GM11168 (cell line): ENCODE results near the gene INTS11.

ENCODE experiments used
- in situ Hi-C: fragments of 300-500 bp; cut with MboI; formaldehyde crosslinking; loops from one replicate; pipeline ENCODE4 v1.12.0; 2022; ENCODE audit warnings: low sequenced_read_pairs; ENCODE audit not compliant: unreplicated experiment

Gene INTS11

DNA sequence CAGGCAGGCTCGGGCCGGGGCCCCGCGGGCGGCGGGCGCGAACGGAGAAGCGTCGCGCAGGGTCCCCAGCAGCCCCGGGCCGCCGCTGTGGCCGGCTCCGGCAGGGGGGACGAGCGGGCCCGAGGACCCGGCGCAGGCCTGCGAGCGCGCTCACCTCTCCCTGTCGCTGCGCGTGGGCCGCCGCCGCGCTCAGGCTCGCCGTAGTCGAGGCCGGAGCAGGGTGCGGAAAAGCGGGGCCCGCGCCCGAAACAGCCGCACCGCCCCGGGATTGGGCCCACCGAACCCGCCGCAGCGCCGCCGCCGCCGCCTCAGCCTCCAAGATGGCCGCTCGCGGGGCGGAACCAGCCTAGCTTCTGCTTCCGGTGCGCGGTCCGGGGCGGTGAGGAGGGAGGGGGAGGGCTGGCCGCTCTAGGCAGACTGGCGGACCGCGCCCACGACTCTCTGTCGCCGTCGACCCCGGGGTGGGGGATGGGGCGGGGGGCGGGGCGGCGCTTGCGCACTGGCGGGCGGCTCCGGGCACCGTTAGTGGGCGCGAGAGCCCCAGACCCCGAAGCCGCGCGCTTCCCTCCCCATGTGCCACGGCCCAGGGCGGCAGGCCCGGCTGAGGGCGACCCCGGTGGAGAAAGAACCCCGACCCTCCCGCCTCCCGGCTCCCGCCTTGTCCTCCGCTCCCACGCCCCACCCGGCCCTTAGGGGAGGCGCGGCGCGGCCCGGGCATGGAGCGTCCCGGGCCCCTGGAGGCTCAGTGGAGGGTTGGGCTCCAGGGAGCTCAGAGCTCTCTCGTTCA is 50.8 kb downstream of the INTS11 start, which contains the start of gene UBE2J2:
Gene UBE2J2, minus strand, starts transcription at position 343 of the 787 bp plus-strand sequence. CDS start 5,862 bp downstream, outside the sequence.
- in situ Hi-C loops: no loop called here

DNA sequence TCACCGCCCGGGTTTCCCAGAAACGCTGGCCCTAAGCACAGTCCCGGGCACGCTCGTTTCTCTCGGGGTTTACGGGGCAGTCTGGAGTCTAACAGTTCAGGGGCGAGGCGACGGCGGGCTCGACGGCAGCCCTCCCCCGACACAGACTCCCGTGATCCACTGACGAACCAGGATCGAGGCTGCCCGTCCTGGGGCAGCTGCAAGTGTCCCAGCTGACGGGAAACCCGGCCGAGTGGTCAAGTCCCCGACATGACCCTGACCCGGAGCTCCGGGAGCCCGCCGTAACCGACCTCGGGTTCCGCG is 51.3 kb downstream of the INTS11 start:
- in situ Hi-C loops: no loop called here

- in situ Hi-C loops: no loop called here
Observed at GRCh38 chr1:1272341-1273208, 51.9 kb downstream of the INTS11 start.

GRCh38 chr1:1270813-1271212 is 53.6 kb downstream of the INTS11 start:
- in situ Hi-C loops: no loop called here

DNA sequence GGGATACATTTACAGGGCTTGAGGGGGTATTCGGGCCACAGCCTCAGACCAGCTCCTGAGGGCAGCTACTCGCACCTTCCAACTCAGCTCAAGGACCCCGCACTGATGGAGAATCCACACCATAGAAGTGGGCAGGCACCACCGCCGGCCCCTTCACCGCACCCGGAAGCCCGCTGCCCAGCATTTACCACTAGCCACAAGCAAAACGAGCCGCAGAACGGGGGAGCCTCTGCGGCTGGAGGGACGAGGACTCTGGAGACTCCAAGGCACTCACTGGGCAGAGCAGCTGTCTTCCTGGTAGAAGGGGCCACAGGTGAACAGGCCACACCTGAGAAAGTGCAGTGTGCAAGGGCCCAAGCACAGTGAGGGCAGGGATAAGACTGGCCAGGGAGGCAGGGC is 56.2 kb downstream of the INTS11 start:
- in situ Hi-C loops: no loop called here

- in situ Hi-C loops: no loop called here
Observed at GRCh38 chr1:1267488-1268283, 56.8 kb downstream of the INTS11 start.

- in situ Hi-C loops: no loop called here
Observed at GRCh38 chr1:1264868-1265272, 59.6 kb downstream of the INTS11 start.

DNA sequence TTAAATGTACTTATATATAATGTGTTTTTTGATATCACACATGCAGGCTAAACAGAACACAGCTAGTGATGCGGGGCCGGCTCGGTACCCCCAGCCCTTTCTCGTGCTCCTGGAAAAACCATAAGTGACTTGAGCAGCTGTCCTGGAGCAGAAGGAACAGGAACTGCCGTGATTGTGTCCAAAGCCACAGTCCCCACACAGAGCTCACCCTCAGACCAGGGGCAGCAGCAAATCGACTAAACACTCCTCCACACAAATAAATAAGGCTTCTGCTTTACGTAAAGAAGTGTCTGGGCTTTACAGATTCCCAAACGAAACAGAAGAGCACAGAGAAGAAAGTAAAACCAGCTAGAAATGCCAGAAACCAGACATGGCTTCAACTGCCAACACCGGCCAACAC is 60.4 kb downstream of the INTS11 start:
- in situ Hi-C loops: no loop called here

- in situ Hi-C loops: no loop called here
Observed at GRCh38 chr1:1262758-1263157, 61.7 kb downstream of the INTS11 start.

- in situ Hi-C loops: no loop called here
Observed at GRCh38 chr1:1262071-1262470, 62.4 kb downstream of the INTS11 start.
